BJ (cell line): ENCODE results near the gene PEX14. TPM values are rescaled to one million over a fixed set of nuclear protein-coding genes. Genes with fewer than 3 reads are reported as not detected.

Experiments
- CTCF ChIA-PET: fragments of 350-600 bp; formaldehyde crosslinking; extraction: SDS; loops from one replicate; lab custom pipeline; 2021; ENCODE audit warnings: antibody characterized with exemption, inconsistent platforms; lab: Yijun Ruan, JAX
- POLR2A ChIA-PET: fragments of 300-600 bp; sonication (Branson Sonifier 250); formaldehyde crosslinking; extraction: SDS; loops from one replicate; lab custom pipeline; 2021; ENCODE audit warnings: antibody characterized with exemption; lab: Charles Lee
- DNase-seq: peaks from one replicate; pipeline ENCODE4 v3.0.0-alpha.2; 2011; ENCODE audit warnings: low read depth
- H3K27me3 ChIP-seq: 2 replicates; pipeline ENCODE4 v1.6.0; 2011; ENCODE audit warnings: low read length; ENCODE audit not compliant: control insufficient read depth, insufficient read depth
- H3K36me3 ChIP-seq: 2 replicates; pipeline ENCODE4 v1.5.1; 2011; ENCODE audit warnings: low read length; ENCODE audit not compliant: control insufficient read depth, insufficient read depth
- H3K4me3 ChIP-seq: 2 replicates; pipeline ENCODE4 v1.5.1; 2011; ENCODE audit warnings: low read depth, mild to moderate bottlenecking, control low read depth, low read length
- CTCF ChIP-seq: IDR thresholded peaks from 2 replicates; pipeline ENCODE4 v1.5.1; 2011; ENCODE audit warnings: low read depth, mild to moderate bottlenecking, control low read depth, inconsistent platforms, low read length, moderate library complexity; ENCODE audit not compliant: insufficient read depth
- polyA plus RNA-seq: library from polyadenylated mRNA; depleted of rRNA; stranded (reverse); fragments of >200 nt; gene quantifications from 2 replicates; pipeline ENCODE4 v1.2.3, GENCODE V29; 2011

Gene PEX14
- polyA plus RNA-seq, 1 experiment: 10.1 TPM

- TF ChIP-seq CTCF: no peak
- no peaks in the 10 kb centered on the region for H3K36me3 ChIP-seq
- POLR2A ChIA-PET: no interaction called here
- CTCF ChIA-PET: no interaction called here
- H3K27me3 ChIP-seq: no peaks in the 10 kb centered on the region
- H3K4me3 ChIP-seq: no peak overlapping the region
- DNase-seq: no peak
Observed at GRCh38 chr1:10480614-10481013, 5.9 kb downstream of the PEX14 start.

GRCh38 chr1:10484521-10484920 lies 9.8 kb downstream of the PEX14 start:
- CTCF ChIA-PET: no interaction called here
- Histone ChIP-seq H3K4me3 (no peak overlapping the region), H3K36me3 (no peaks in the 10 kb centered on the region), H3K27me3 (no peaks in the 10 kb centered on the region)
- no peak for TF ChIP-seq CTCF
- no peak for DNase-seq
- POLR2A ChIA-PET: no interaction called here

GRCh38 chr1:10489291-10490055 lies 14.7 kb downstream of the PEX14 start:
- CTCF ChIA-PET: interaction anchor here (0.6 to 12.7 kb wide), 2 partner anchors 58 to 60 kb away, joined by 3 to 180 read pairs; partner anchors contain the start of gene CENPS
- no peak overlapping the region for H3K4me3 ChIP-seq
- H3K36me3 ChIP-seq: no peaks in the 10 kb centered on the region
- no peaks in the 10 kb centered on the region for H3K27me3 ChIP-seq
- no peak for DNase-seq
- POLR2A ChIA-PET: no interaction called here
- no peak for TF ChIP-seq CTCF

DNA sequence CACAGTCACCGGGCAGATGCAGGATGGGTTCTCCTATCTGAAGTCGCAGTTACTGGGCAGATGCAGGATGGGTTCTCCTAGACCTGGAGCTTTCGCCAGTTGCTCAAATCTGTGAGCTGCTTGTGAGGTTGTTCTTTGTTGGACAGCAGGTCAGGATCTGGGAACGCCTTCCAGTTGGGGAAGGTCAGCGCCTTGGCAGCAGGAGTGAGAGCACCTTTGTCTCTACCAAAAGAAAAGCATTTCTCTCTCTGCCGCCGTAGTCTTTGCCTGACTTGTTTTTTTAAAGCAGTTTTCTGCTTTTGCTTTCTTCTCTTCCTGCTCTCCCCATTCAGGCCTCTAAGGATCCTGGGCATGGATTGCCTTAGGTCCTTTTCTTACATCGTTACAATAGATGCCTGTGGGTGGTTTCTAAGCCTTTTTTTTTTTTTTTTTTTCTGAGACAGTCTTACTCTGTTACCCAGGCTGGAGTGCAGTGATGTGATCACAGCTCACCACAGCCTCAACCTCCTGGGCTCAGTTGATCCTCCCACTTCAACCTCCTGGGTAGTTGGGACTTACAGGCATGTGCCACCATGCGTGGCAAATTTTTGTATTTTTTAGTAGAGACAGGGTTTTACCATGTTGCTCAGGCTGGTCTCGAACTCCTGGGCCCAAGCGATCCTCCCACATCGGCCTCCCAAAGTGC lies 15.7 kb downstream of the PEX14 start:
- H3K36me3 ChIP-seq: no peaks in the 10 kb centered on the region
- POLR2A ChIA-PET: no interaction called here
- H3K27me3 ChIP-seq: no peaks in the 10 kb centered on the region
- CTCF ChIA-PET: interaction anchor here (0.6 to 12.7 kb wide), 2 partner anchors 59 kb away, joined by 3 to 180 read pairs; partner anchors contain the start of gene CENPS
- TF ChIP-seq CTCF: no peak
- no peak overlapping the region for H3K4me3 ChIP-seq
- no peak for DNase-seq

DNA sequence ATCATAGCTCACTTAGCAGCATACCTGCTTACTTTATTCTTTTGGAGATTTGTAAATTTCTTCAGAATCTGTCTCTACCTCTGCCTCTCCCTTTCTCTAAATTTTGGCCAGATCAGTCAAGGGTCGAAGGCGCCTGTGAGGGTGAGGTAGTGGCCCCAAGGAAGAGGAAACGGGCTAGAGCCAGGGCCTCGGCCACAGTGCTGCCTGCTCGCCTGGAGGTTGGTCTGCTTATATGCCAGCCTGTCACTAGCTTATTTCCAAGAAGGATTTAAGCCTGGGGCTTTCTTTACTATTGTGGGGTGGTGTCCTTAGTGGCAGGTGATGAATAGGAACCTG lies 19.6 kb downstream of the PEX14 start:
- no peak for DNase-seq
- Histone ChIP-seq H3K4me3 (no peak overlapping the region), H3K27me3 (no peaks in the 10 kb centered on the region), H3K36me3 (peaks cover 2% of the 10 kb centered on the region; the same call in 1 of the 2 replicates)
- TF ChIP-seq CTCF: no peak
- CTCF ChIA-PET: interaction anchor here (0.8 to 12.7 kb wide), 38 partner anchors 8 to 484 kb away, joined by 3 to 180 read pairs (median 4); partner anchors contain the start of genes CENPS, CORT and PEX14
- POLR2A ChIA-PET: no interaction called here
